ENCODE measurements around the gene TMEM178A. TPM values are rescaled to one million over a fixed set of nuclear protein-coding genes. Genes with fewer than 3 reads are reported as not detected.

TMEM178A gene
- total RNA-seq, 1 donor from 2014 or later: not detected

DNA sequence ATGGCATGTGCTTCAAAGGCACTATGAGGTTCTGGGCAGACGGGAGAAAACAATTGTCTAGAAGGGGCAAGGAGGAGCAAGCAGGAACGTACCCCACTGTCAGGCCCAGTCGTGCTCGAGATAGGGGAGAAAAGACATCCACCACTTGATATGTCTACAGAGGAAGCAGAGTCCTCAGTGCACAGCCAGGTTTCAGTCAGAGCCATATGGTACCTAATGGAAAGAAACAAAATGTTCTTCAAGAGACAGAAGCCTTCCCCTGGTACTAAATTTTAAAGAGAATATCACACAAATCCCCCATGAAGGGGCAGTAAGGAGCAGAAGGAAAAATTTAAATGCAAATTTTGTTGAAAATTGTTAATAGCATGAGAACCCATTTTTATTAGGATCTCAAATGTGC lies 91.4 kb downstream of the TMEM178A start:
- H3K4me1 Mint-ChIP-seq: no peaks in the 10 kb centered on the region
- DNase-seq: no peak
- ChIA-PET POLR2A (no interaction called here), CTCF (no interaction called here)
- no peak overlapping the region for H3K4me3 Mint-ChIP-seq
- TF ChIP-seq CTCF (IDR thresholded peaks at IDR 0.05): no peak
- H3K27me3 Mint-ChIP-seq: no peaks in the 10 kb centered on the region
- intact Hi-C loops (cut with micrococcal nuclease): no loop called here
- H3K27ac Mint-ChIP-seq: no peak overlapping the region
- ATAC-seq (ENCODE audit: low read depth): no peak
- peaks cover 84% of the 10 kb centered on the region for H3K36me3 Mint-ChIP-seq (ENCODE audit: low read depth)
- H3K9me3 Mint-ChIP-seq: no peaks in the 10 kb centered on the region

- Mint-ChIP-seq H3K9me3 (no peaks in the 10 kb centered on the region), H3K4me1 (no peaks in the 10 kb centered on the region), H3K27ac (no peak overlapping the region), H3K27me3 (no peaks in the 10 kb centered on the region), H3K36me3 (ENCODE audit: low read depth) (peaks cover 73% of the 10 kb centered on the region), H3K4me3 (no peak overlapping the region)
- intact Hi-C loops (cut with micrococcal nuclease): no loop called here
- ChIA-PET CTCF (no interaction called here), POLR2A (no interaction called here)
- no peak for ATAC-seq (ENCODE audit: low read depth)
- no peak for DNase-seq
- TF ChIP-seq CTCF (IDR thresholded peaks at IDR 0.05): no peak
Observed at GRCh38 chr2:39762448-39762847, 96.7 kb downstream of the TMEM178A start.

Other genes with a start within 250 kb of the TMEM178A start
- 9.9 and 11.0 TPM in 2 replicates for gene MAP4K3, start 228.6 kb upstream of the TMEM178A start, total RNA-seq
- 13.2 and 14.1 TPM in 2 replicates for gene THUMPD2, start 113.3 kb downstream of the TMEM178A start, total RNA-seq

All from activated B cell treated with CpG ODN at 0.5 μM for 24 hours (primary cell).